Ramos (cell line): ENCODE data around the gene ASCC3.
"Not testable (repeated sequence)": the region's sequence is repeated elsewhere in the genome, so short reads cannot be mapped to it uniquely, and the experiment has no call there.

Experiments used
- in situ Hi-C: fragments of 300-500 bp; cut with MboI; formaldehyde crosslinking; loops from one replicate; pipeline ENCODE4 v1.14.3; 2022; ENCODE audit warnings: low sequenced_read_pairs; ENCODE audit not compliant: unreplicated experiment

The ASCC3 gene

GRCh38 chr6:100818066-100818465 lies 63.1 kb downstream of the ASCC3 start:
- in situ Hi-C loops, result no loop called here

GRCh38 chr6:100810015-100810414 lies 71.1 kb downstream of the ASCC3 start:
- in situ Hi-C loops, result no loop called here

DNA sequence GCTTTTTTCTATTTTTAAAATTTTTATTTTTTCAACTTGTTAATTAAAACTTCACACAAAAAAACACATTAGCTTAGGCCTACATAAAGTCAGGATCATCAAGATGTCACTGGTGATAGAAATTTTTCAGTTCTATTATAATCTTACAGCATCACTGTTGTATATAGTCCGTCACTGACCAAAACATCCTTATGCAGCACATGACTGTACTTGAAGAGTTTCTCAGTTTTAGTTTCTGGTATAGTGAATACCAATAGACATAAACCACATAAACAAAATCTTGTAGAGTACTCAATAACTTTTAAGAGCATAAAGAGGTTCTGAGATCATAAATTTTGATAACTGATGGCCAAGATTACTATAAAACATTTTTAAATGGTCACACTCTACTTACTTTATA lies 71.8 kb downstream of the ASCC3 start:
- in situ Hi-C loops, result no loop called here

DNA sequence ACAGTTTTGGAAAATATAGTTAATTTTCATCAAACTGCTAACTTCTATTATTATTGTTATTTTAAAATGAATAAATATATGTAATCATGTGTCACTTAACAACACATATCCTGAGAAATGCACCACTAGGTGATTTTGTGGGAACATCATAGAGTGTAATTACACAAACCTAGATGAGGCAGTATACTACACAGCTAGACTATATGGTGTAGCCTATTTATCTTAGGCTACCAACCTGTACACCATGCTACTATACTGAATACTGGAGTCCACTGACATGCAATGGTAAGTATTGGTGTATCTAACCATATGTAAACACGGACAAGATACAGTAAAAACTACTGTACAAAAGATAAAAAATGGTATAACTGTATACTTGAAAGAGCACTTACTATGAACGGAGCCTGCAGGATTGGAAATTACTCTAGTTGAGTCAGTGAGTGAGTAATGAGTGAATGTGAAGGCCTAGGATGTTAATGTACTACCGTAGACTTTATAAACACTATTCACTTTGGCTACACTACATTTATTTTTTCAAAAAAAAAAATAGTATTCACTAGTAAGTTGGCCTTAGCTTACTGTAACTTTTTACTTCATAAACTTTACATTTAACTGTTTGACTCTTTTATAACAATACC lies 72.4 kb downstream of the ASCC3 start:
- in situ Hi-C loops, result no loop called here

GRCh38 chr6:100806296-100806695 lies 74.8 kb downstream of the ASCC3 start:
- in situ Hi-C loops, result no loop called here

- in situ Hi-C loops, result no loop called here
Observed at GRCh38 chr6:100803264-100804045, 77.7 kb downstream of the ASCC3 start.

DNA sequence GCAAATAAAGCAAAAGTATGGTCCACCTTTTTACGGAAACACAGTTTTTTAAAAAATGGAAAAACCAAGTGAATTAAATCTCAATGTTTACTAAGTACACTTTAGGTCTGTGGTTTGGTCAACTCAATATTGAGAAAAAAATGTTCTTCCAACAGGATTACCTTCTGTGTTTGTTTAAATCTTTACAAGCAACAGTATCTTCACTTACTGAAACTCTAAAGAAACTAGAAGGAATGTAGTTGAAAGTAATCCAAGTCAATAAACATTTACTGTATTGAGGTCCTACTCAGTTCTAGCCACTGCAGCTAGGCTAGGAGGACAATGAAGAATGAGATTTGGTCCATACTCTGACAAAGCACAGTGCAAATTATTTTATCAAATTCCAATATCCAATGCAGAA lies 80.1 kb downstream of the ASCC3 start:
- in situ Hi-C loops, result no loop called here

GRCh38 chr6:100796049-100796823 lies 84.9 kb downstream of the ASCC3 start:
- in situ Hi-C loops, result no loop called here

DNA sequence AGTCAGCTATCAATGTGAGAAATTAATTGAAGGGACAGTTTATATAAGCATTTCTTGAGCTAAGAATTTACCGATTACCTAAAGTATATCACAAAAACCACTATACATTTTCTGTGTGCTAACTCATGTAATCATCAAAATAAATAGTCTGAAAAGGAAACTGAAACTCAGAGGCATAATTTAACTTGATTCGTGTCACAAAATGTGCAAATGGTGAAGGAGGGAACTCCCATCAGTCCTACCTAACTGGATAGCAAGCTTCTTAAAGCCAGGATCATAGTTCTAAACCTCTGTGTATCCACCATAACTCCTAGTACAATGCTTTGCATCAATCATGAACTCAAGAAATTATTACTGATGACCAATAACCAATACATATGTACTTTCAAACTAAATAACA lies 91.0 kb downstream of the ASCC3 start:
- in situ Hi-C loops, result no loop called here

DNA sequence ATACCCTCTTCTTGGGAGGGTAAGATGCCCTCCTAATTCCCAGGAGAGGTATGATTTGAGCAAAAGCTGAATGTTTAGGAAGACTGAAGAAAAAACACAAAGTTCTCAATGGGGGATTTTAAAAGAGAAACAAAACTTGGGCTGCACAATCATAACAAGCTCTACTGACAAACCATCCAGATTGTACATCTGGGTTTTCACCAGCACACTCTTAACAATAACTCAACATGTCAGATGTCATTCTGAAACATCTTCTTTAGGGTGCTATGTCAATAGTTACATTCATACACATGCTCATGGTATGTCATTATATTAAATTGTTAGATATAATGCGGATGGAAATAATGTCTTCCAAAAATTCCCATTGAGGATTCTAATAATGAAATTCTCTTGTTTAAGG lies 95.1 kb downstream of the ASCC3 start:
- in situ Hi-C loops, result no loop called here

- in situ Hi-C loops, result no loop called here
Observed at GRCh38 chr6:100780648-100781047, 100.5 kb downstream of the ASCC3 start.

DNA sequence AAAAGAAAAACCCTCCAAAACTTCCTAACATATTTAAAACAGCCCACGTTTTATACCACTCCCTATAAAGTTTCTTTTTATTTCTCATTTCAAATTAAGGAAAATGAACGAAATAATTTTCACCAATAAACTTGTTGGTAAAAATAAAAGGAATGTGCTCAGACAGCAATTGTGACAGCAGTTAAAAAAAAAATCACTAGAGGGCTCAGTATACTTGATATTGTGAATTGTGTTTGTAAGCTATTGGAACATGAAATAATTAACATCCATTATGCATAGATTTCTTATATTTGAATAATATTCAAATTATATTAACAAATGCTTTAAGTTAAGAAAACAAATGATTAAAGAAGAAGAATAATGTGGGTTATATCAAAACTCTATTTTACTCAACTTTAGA lies 105.5 kb downstream of the ASCC3 start:
- in situ Hi-C loops, result no loop called here

GRCh38 chr6:100774681-100775080 lies 106.4 kb downstream of the ASCC3 start:
- in situ Hi-C loops, result no loop called here

DNA sequence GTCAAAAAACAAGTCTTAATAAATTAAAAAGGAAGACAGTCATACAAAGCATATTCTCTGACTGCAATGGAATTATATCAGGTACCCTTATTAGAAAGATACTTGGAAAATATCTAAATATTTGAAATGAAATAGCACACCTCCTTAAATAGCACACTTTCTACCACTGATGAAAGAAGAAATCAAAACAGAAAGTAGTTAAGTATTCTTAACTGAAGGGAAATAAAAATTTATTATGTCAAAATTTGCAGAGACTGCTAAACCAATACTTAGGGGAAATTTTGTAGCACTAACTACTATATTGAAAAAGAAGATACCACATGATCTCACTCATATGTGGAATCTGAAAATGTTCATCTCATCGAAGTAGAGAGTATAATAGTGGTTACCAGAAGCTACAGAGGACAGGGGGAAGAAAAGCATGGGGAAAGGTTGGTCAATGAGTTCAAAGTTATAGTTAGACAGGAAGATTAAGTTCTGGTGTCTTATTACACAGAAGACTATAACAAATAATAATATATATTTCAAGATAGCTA lies 112.2 kb downstream of the ASCC3 start:
- in situ Hi-C loops, result no loop called here

- in situ Hi-C loops, result no loop called here
Observed at GRCh38 chr6:100763617-100764241, 117.4 kb downstream of the ASCC3 start.

DNA sequence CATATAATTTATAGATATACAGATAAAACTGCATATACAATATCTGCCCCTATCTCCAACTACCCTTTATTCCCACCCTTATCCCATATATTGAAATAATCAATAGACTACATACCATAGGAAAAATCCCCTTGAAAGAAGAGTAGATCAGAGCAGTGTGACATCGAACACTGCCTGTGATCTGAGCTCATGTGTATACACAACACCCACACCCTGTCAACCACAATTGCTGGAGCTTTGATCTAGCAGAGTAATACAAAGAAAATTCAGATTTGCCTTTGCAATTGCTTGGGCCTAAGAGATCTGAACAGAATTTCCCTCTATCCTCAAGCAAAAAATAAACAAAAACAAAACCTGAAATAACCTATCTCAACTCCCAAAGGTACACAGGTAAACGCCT lies 119.3 kb downstream of the ASCC3 start:
- in situ Hi-C loops, result no loop called here

- in situ Hi-C loops, result not testable (repeated sequence)
Observed at GRCh38 chr6:100758386-100758785, 122.7 kb downstream of the ASCC3 start.

GRCh38 chr6:100753421-100753820 lies 127.7 kb downstream of the ASCC3 start:
- in situ Hi-C loops, result no loop called here

GRCh38 chr6:100751590-100751989 lies 129.5 kb downstream of the ASCC3 start:
- in situ Hi-C loops, result no loop called here

DNA sequence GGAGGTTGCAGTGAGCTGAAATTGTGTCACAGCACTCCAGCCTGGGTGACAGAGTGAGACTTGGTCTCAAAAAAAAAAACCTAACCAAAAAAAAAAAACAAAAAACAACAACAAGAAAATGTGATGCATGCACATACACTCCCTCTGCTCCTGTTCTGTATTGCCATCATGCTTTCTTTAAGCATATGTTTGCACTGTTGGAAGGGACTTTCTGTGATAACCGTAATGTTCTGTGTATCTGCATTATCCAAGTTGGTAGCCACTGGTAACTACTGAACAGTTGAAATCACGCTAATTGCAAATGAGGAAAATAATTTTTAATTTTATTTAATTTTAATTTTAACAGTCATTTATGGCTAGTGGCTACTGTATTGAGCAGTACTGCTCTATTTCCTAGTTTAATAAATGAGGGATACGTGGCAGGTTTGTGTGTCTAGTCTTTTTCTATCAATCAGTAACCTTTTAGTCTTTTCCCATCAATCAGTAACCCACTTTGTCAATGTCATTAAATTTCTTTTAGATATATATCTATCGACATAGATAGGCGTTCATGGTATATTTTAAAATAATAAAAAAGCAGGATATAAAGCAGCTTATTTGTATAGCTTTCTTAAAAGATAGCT lies 135.6 kb downstream of the ASCC3 start:
- in situ Hi-C loops, result no loop called here
